NCI-H2107 (cell line): Measurements from ENCODE around the gene RAB6D.
A peak's percentile ranks its signal among the peaks of the same experiment; 100 is the strongest.
"Not testable (repeated sequence)": the region's sequence is repeated elsewhere in the genome, so short reads cannot be mapped to it uniquely, and the experiment has no call there.

Source experiments
- DNase-seq: peaks from one replicate; lab custom pipeline; 2025; lab: John Stamatoyannopoulos, UW

Gene RAB6D

DNA sequence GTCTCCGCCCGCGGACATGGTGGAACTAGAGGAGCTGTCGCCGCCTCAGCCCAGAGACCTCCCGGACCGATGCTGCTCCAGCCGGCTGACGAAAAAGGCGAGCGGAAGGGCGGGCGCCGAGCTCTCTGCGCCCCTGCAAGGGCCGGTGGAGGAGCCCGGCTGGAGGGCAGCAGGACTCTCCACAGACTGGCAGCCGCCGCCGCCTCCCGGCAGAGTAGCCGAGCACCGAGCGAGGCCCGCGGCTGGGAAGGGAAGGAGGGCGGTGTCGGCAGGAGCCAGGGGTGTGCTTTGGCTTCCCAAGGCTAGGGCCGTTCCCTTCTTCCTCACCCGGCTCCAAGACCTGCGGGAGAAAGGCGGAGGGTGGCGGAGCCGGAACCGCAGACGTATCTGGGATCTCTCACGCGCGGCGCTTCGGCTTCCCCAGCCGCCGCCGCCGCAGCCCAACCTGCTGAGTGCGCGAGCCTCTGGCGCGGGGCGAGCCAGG is at the start of gene RAB6D:
Gene RAB6D, minus strand, starts transcription at position 466 of the 484 bp plus-strand sequence. Its CDS starts 448 bp downstream, at position 18.
- not testable (repeated sequence) for DNase-seq

DNA sequence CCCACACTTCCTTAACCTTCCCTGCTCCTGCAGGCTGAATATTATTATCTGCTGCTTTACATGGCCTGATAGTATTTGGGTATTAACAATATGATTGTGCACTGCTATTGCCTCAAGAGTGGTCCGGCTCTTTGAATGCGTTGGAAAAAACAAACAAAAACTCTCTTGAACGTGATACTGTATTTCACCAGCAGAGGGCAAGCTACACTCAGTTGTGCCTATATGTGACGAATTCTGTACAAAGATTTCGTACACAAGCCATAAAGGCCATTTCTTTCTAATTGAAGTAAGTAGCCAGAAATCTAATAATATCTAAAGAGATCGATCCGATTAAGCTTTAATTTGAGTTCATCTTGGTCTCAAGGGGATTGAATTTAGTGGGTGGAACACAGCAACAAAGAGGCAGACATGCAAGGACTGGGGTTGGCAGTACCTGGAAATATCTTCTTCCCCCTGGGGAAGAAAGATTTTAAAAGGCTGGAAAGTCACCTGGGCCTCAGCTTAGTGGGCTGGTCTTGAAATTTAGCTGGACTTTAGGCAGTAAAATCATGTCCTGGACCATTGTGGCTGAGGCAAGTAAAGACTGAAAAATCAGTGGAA is 49.3 kb upstream of the RAB6D start:
- DNase-seq, result peak; percentile 12

DNA sequence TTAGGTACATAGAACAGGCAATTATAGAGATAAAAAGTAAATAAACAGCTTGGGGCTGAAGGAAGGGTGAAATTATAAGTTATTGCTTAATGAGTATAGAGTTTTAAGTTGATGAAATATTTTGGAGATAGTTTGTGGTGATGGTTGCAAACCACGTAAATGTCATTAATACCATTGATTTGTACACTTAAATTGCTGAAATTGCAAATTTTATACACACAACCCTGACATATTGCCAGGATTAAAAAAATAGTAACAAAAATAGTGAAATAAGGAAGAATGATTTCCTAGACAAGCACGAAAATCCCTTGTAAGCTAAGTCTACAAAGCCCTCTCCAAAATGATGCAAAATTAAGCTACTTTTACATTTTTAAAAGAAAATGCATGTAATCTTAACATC is 46.2 kb upstream of the RAB6D start:
- DNase-seq, result no peak

DNA sequence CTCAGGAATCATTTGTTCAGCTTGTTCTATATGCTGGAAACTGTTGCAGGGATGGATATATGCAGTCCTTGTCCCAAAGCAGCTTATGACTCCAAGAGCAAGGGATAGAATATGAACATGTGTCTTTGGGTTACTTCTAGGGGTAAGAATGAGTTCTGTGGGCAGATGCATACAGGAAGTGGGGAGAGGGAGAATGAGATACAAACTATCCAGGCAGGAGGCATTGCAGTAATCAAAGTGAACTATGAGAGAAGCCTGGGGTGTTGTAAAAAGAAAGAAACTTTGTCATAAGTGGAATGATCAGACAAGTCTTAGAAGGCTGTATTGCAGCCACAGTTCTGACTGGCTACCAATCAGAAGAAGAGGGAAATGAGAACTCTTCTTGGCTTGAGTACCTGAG is 44.8 kb upstream of the RAB6D start:
- no peak for DNase-seq

DNA sequence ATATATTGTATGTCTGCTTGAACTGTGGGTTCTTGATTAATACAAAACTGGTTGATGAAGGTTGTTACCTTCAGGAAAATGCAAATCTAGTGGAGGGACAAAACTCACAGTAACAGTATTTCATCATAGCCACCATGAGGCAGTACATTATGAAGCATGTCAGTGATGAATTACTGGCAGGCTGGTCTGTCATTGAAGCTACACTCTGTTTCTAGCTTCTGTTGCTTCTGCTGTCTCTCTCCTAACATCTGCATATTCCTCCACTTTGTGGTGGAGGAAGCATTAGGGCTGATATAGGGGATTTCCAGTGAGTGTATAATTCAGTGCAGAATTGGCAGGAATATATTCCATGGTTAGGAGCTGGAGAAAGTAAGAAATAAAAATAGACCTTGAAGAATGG is 44.2 kb upstream of the RAB6D start:
- DNase-seq, result no peak

DNA sequence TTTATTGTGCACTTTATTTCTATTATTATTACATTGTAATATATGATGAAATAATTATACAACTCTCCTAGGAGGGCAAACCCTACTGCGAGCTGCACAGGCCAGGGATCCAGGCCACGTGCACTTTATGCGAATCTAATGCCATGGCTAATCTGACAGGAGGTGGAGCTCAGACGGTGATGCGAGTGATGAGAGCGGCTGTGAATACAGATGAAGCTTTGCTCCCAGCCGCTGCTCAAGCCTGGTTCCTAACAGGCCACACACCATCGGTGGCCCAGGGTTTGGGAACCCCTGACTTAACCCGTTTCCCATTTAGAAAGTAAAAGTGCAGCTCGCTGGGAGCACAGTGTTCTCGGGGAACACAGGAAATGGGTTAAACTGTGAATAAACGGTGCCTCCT is 40.8 kb upstream of the RAB6D start:
- DNase-seq, result no peak

DNA sequence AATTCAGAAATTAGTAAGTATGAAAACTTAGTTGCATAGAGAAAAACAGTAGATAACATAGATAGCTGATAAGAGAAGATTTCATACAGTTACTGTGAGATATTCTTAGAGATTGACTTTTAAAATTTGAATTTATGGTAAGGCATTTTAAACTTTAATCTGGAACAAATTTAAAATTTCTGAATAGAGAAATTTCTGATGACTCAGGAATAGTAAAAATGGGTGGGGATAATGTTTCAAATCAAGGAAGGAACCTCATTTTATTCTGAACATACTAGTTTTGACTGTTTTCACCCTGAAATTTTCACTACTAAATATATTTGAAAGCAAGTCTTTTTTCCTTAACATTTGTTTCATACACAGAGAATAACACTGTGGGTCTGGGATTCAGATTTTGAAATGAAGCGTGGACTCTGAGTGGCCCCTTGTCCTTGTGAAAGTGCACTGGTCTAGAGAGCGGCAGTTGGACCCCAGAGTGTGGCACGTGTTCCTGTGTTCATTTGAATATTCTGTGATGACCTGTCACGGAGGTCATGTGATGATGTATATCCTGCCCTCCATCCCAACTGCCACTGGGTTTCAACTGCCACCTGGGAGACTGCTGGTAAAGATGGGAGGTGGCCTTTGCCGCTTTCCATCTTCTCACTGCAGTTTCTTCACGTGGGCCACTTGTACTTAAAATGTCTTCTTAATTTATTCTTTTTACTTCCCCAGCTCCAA is 38.5 kb upstream of the RAB6D start:
- no peak for DNase-seq

DNA sequence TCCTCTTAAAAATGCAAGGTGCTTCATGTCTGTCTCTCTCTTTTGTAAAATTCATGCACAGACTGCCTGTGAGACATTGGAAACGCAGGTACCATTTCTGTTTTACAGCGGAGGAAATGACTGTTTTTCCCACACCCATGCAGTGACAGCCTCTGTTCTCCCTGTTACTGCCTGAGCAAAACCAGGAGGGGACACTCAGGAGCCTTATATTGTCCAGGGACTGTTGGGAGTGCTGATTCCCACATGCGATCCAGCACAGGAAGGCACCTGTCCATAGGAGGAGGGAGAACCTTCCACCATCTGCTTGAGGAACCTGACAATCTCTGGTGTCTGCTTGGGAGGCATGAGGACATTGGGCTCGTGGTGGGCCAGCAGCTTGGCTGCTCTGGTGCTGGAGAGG is 36.9 kb upstream of the RAB6D start:
- DNase-seq, result no peak

DNA sequence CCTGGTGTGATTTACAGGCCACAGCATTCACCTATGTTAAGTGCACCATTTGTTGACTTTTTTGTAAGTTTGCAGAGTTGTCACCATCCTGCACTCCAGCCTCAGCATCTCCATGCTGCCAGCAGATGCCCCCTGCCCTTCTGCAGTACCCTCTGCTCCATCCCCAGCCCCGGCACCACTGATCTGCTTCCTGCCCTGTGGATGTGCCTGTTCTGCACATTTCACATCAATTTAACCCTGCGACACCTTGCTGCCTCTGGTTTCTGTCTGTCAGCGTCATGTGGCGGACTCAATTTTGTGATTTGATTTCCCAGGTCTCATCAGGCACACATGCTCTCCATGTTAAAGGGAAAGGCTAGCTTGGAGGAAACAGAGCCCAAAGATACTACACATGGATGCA is 36.5 kb upstream of the RAB6D start:
- DNase-seq, result not testable (repeated sequence)

DNA sequence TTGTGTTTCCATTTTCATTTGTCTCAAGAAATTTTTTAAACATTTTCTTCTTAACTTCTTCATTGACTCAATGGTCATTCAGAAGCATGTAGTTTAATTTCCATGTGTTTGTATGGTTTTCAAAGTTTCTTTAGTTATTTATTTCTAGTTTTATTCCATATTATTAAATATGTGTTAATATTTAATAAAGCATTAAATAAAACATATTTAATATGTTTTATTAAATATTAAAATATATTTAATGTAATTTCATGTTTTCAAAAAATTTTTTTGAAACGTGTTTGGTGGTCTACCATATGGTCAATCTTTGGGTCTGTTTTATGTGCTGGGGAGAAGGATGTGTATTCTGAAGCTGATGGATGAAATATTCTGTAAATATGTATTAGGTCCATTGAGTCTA is 32.2 kb upstream of the RAB6D start:
- DNase-seq, result not testable (repeated sequence)

DNA sequence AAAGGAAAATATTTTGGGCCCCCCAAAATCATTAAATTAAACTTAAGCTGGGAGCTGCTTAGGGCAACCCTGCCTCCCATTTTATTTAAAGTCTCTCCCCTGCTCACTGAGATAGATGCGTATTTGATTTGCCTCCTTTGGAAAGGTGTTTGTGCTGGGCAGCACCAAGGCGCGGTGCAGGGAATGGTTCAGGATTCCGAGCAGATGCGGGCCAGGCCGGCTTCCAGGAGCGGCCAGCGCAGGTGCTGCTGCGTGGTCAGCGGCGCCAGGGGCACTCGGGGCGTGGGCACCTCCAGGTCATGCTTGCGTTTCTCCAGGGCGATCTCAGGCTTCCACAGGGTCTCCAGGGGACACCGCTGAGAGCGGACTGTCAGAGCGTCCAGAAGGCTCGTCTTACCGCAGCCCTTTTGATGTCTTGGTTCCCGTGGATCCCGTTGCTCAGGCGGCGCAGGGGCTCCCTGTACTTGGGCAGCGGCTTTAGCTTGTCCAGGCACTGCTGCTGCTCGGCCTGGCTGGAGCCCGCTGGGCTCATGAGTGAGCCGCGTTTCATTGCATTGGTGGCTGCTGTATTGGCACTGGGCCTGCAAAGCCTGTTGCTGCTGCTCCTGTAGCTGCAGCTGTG is 31.2 kb upstream of the RAB6D start:
- not testable (repeated sequence) for DNase-seq

DNA sequence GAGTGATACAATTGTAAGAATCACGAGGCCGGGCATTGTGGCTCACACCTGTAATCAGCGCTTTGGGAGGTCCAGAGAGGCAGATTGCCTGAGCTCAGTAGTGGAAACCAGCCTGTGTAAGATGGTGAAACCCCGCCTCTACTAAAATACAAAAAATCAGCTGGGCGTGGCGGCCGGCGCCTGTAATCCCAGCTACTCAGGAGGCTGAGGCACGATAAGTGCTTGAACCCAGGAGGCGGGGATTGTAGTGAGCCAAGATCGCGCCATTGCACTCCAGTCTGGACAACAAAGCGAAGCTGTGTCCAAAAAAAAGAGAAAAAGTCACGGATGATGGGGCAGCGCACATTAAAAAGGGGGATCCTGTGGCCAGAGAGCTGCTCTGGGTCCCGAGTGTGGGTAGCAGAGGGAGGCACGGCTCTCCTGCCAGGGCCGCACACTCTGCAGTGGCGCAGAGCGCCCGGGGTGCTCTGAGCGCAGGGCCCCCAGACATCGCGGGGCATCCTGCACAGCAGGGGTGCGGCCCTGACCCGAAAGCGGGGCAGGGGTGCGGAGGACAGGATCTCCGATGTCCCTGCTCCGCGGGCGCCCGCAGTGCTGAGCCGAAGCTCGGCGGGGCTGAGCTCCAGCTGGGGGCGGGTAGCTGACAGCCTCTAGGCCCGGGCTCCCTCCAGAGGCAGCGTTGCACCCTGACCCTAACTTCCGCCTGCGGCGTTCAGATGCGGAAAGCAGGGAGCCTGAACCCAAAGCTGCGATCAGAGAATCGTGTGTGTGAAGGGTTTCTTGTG is 30.4 kb upstream of the RAB6D start:
- no peak for DNase-seq

DNA sequence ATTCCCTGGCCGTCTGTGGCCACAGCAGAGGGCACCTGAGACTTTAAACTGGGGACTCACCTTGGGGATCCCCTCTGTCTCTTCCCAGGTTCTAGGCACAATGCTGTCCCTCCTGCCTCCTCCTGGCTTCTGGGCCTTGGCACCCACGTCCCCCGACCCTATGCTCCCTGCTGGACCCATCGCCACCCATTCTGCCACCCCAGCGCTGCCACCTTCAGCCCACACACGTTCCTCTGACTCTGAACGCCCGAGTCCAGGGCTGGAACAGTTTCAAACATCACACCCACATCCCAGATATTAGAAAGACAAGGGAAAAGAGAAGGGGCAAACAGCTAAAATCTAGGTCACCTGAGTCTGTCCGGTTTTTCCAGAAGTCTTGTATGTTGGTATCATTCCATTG is 28.0 kb upstream of the RAB6D start:
- not testable (repeated sequence) for DNase-seq

DNA sequence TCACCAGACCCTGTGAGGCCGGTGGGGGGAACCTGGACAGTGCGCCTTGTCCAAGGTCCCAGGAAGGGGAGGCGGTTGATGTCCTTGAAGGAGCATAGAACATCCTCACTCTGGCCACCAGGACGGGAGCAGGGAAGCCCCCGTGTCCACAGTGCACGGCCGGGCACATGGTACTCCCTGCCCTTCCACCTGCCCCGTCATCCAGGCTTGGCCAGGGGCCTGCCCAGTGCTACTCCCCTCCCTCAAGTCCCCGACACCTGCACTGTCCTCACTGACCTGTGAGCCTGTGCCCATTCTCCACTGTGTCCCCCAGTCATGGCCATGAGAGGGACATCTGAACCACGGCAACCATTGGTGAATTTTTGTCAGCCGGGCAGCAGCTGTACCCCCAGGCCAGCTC is 27.5 kb upstream of the RAB6D start:
- not testable (repeated sequence) for DNase-seq

DNA sequence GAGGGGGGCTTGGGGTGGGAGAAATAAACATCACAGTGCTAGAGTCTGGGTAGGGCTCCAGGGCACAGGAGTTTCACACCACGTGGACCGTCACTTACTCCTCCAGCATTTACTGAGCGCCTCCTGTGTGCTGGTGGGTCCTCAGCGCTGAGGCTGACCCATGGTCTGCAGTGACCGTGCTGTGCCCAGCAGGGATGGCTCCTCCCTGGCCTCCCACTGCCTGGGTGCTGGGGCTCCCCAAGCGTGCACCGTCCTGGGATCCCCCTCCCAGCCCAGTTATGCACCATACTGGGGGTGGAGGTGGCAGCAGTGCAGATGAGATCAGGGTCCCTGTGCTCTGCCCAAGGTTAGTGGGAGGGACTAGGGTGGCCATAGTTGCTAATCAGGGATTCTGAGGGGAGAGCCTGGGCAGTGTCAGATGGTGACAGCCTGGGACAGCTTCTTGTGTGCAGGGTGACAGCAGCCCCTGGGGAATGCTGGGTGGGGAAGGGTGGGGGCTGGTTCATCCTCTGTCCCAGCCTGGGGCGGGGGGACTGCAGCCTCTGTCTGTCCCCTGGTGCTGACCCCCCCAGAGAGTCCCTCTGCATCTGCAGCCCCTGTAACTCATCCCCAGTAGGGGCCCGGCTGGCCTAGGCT is 26.6 kb upstream of the RAB6D start:
- DNase-seq, result not testable (repeated sequence)

DNA sequence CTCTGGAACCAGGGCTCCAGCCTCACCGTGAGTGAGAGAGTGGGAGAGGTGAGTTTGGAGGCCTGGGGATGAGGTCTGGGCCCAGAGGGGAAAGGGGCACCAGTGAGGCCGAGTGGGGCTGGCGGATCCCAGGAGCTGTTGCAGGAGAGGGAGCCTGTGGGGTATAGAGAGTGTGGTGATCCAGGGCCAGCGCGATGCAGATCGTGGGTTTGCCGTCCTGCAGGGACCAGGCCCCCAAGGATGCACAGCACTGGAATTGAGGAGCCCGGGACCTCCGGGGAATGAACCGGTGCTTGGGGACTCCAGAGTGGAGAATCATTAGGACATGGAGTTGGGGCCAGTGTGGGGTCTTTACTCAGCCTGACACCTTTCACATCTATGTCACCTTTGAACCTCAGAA is 25.7 kb upstream of the RAB6D start:
- DNase-seq, result no peak

DNA sequence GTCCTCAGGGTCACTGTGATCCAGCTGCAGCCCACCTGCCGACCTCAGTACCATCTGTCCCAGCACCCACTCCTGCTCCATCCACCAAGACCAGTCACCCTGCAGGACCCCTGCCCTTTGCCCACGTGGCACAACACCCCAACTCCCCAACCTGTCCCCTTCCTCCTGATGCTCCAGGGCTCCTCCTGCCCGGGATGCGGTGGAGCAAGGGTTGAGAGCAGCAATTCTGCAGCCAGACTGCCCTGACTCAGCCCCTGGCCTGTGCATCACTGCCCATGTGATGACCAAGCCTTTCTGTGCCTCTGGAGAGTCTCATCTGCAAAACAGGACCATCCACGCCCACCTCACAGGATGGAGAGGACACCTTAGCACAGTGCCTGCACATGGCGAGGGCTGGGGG is 24.9 kb upstream of the RAB6D start:
- DNase-seq, result not testable (repeated sequence)

DNA sequence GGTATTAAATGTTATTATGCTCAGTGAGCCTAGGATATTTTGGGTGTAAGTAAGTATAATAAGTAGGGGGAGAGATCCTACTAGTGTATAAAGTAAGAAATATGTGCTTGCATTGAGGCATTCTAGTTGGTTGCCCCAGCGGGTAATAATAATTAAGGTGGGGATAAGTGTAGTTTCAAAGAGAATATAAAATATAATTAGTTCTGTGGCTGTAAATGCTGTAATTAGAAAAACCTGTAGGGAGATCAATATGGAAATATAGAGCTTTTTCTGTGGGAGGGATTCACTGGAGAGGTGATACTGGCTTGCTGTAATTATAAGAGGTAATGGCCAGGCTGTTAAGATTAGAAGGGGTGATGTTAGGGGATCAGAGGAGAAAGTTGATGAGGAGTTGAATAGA is 9.1 kb upstream of the RAB6D start:
- not testable (repeated sequence) for DNase-seq

DNA sequence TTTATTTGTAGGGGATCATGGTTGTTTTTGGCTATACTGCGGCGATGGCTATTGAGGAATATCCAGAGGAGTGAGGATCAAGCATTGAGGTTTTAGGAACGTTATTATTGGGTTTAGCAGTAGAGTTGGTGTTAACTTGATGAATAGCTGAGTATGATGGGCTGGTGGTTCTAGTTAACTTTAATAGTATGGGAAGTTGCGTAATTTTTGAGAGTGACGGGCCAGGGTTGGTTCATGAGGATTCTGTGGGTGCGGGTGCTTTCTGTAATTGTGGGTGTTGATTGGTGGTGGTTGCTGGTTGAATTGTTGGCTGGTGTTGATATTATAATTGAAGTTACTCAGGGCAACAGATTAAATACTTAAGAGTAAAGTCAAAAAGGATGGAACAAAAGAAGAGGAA is 6.0 kb upstream of the RAB6D start:
- no peak for DNase-seq

DNA sequence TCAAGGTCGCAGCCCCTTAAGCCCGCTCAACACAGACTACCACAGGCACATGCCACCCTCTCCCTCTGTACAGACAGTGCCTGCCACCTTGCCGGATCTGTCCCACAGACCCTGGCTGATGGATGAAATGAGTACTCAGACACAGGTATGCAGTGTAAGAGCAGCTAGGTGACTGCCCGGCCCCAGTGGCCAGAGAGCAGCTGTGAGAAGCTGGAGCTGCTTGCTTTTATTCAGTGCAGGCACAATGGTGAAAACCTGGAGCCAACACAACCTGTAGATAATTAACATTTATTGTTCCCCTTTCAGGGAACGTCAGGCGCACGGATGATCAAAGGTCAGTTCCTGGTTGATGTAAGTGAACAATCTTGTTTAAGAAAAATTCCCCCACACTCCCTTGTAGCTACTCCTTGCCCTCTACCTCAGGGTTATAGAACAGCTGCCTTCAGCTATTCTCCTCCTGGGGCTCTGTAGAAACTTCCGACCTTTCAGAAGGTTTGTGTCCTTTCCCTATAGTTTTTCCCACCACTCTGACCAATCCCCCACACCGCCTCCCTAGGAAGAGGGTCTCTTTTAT is 4.6 kb upstream of the RAB6D start:
- DNase-seq, result not testable (repeated sequence)

DNA sequence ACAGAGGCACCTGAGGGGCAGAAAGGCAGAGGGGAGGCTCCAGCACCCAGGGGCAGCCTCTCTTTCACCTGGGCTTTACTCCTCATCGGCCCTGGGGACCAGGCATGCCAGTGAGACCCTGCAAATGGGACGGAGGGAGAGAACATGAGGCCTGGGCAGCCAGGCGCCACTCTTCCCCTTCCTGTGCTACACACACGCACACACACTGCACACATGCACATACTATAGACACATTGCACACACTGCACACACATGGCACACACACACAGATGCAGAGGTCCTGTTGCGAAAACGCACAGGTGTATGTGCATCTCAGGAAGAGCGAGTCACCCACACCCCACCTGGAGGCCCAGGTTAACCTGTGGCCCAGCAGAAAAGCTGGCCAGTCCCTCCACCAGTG is 3.4 kb upstream of the RAB6D start:
- no peak for DNase-seq

DNA sequence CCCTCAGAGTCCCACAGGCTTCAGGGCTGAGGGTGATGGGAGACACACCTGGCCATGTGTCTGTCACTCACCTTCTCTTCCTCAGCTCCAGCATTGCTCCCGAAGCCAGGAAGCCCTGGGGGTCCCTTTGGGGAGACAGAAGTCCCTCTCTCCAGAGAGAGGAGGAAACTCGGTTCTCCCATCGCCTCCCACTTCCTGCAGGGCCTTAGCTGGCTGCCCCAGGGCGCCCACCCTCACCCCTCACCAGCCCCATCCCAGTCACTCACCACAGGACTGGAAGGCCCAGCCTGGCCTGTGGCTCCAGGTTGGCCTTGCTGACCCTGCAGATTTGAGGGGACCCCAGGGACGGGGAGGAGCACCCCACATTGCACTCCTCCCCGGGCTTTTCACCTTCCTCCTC is 2.7 kb upstream of the RAB6D start:
- no peak for DNase-seq
